Measurements from ENCODE around the gene LRRN2. TPM values are rescaled to one million over a fixed set of nuclear protein-coding genes. Genes with fewer than 3 reads are reported as not detected.

Gene LRRN2
- total and polyA plus RNA-seq, 9 of the 15 experiments (the other 6 are each of a cell fraction or from before 2014, with no cell fraction given) = 0.05 TPM; not detected in 8

- TF ChIP-seq E2F1 (CRISPR knock-in tag; IDR thresholded peaks at IDR 0.05) (no peak), SUPT5H (IDR thresholded peaks at IDR 0.05) (no peak), ATF1 (CRISPR knock-in tag; IDR thresholded peaks at IDR 0.05) (no peak), ATF1 (tag; IDR thresholded peaks at IDR 0.05) (no peak), ZFPM2 (CRISPR knock-in tag; IDR thresholded peaks at IDR 0.05) (no peak), HNRNPH1 (optimal IDR thresholded peaks at IDR 0.05; ENCODE audit: low read depth, low read length) (no peak), EGR1 (conservative IDR thresholded peaks at IDR 0.05) (no peak), CHD4 (IDR thresholded peaks at IDR 0.05; ENCODE audit: insufficient read depth, insufficient replicate concordance, low read depth, low read length, poor library complexity, severe bottlenecking) (no peak), BCOR (IDR thresholded peaks at IDR 0.05) (no peak), PHB (CRISPR knock-in tag; IDR thresholded peaks at IDR 0.05) (no peak), SNRNP70 (optimal IDR thresholded peaks at IDR 0.05; ENCODE audit: low read depth, low read length) (no peak), ZNF277 (CRISPR knock-in tag; IDR thresholded peaks at IDR 0.05; ENCODE audit: borderline replicate concordance) (no peak), ZNF124 (CRISPR knock-in tag; IDR thresholded peaks at IDR 0.05) (no peak), MIER1 (IDR thresholded peaks at IDR 0.05; ENCODE audit: low read depth) (0 out of 2 replicates have a peak, but pooled peaks have one; percentile 14), TCF3 (CRISPR knock-in tag; IDR thresholded peaks at IDR 0.05) (no peak), TBP (optimal IDR thresholded peaks at IDR 0.05; ENCODE audit: low read depth, low read length) (no peak), CSDE1 (IDR thresholded peaks at IDR 0.05) (no peak), RAD51 (IDR thresholded peaks at IDR 0.05; ENCODE audit: borderline replicate concordance, low read depth) (no peak), ZBTB17 (CRISPR knock-in tag; IDR thresholded peaks at IDR 0.05) (no peak)
- TF ChIP-seq, protein P1, sequence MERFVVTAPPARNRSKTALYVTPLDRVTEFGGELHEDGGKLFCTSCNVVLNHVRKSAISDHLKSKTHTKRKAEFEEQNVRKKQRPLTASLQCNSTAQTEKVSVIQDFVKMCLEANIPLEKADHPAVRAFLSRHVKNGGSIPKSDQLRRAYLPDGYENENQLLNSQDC (CRISPR knock-in tag; IDR thresholded peaks at IDR 0.05) = no peak
- TF ChIP-seq, protein P2, sequence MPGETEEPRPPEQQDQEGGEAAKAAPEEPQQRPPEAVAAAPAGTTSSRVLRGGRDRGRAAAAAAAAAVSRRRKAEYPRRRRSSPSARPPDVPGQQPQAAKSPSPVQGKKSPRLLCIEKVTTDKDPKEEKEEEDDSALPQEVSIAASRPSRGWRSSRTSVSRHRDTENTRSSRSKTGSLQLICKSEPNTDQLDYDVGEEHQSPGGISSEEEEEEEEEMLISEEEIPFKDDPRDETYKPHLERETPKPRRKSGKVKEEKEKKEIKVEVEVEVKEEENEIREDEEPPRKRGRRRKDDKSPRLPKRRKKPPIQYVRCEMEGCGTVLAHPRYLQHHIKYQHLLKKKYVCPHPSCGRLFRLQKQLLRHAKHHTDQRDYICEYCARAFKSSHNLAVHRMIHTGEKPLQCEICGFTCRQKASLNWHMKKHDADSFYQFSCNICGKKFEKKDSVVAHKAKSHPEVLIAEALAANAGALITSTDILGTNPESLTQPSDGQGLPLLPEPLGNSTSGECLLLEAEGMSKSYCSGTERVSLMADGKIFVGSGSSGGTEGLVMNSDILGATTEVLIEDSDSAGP (CRISPR knock-in tag; IDR thresholded peaks at IDR 0.05) = no peak
These were observed 15.2 kb downstream of the LRRN2 start (continued) for GRCh38 chr1:204670152-204670927.

Measured in K562 (cell line).